ENCODE measurements around the gene HORMAD2. TPM values are rescaled to one million over a fixed set of nuclear protein-coding genes. Genes with fewer than 3 reads are reported as not detected.
A peak's percentile ranks its signal among the peaks of the same experiment; 100 is the strongest.

HORMAD2 gene
- polyA plus RNA-seq, 1 of the 3 experiments (the other 2 are of a cell fraction): not detected

GRCh38 chr22:30204742-30205111, 124.5 kb downstream of the HORMAD2 start (continued):
- TF ChIP-seq JUND (IDR thresholded peaks at IDR 0.05): no peak
- TF ChIP-seq, protein P1, sequence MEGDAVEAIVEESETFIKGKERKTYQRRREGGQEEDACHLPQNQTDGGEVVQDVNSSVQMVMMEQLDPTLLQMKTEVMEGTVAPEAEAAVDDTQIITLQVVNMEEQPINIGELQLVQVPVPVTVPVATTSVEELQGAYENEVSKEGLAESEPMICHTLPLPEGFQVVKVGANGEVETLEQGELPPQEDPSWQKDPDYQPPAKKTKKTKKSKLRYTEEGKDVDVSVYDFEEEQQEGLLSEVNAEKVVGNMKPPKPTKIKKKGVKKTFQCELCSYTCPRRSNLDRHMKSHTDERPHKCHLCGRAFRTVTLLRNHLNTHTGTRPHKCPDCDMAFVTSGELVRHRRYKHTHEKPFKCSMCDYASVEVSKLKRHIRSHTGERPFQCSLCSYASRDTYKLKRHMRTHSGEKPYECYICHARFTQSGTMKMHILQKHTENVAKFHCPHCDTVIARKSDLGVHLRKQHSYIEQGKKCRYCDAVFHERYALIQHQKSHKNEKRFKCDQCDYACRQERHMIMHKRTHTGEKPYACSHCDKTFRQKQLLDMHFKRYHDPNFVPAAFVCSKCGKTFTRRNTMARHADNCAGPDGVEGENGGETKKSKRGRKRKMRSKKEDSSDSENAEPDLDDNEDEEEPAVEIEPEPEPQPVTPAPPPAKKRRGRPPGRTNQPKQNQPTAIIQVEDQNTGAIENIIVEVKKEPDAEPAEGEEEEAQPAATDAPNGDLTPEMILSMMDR (IDR thresholded peaks at IDR 0.05): no peak
- no peak for TF ChIP-seq USF2 (IDR thresholded peaks at IDR 0.05; ENCODE audit: borderline replicate concordance, low read depth, low read length)
- TF ChIP-seq, protein P2, sequence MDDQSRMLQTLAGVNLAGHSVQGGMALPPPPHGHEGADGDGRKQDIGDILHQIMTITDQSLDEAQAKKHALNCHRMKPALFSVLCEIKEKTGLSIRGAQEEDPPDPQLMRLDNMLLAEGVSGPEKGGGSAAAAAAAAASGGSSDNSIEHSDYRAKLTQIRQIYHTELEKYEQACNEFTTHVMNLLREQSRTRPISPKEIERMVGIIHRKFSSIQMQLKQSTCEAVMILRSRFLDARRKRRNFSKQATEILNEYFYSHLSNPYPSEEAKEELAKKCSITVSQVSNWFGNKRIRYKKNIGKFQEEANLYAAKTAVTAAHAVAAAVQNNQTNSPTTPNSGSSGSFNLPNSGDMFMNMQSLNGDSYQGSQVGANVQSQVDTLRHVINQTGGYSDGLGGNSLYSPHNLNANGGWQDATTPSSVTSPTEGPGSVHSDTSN (IDR thresholded peaks at IDR 0.05): no peak
- TF ChIP-seq GATA2 (CRISPR knock-in tag; IDR thresholded peaks at IDR 0.05): no peak
- no peak for TF ChIP-seq SIN3A (IDR thresholded peaks at IDR 0.05; ENCODE audit: borderline replicate concordance, low read depth, low read length)
- TF ChIP-seq RXRA (IDR thresholded peaks at IDR 0.05; ENCODE audit: borderline replicate concordance, low read depth): no peak
- no peak for TF ChIP-seq CHD2 (IDR thresholded peaks at IDR 0.05; ENCODE audit: low read length, partially characterized antibody)
- TF ChIP-seq MXI1 (IDR thresholded peaks at IDR 0.05; ENCODE audit: low read depth, low read length): no peak
- TF ChIP-seq FOXJ3 (CRISPR knock-in tag; IDR thresholded peaks at IDR 0.05): 0 out of 2 replicates have a peak, but pooled peaks have one; percentile 11
- TF ChIP-seq RFX5 (IDR thresholded peaks at IDR 0.05; ENCODE audit: low read length): no peak
- TF ChIP-seq RAD21 (IDR thresholded peaks at IDR 0.05; ENCODE audit: low read length): no peak; the same call in 1 of the 2 replicates
- no peak for TF ChIP-seq NRF1 (IDR thresholded peaks at IDR 0.05; ENCODE audit: low read depth, low read length)
- no peak for TF ChIP-seq POLR2AphosphoS5 (IDR thresholded peaks at IDR 0.05; ENCODE audit: low read depth, low read length)
- peak; percentile 63 for TF ChIP-seq NFIC (IDR thresholded peaks at IDR 0.05; ENCODE audit: borderline replicate concordance)
- TF ChIP-seq RCOR1 (IDR thresholded peaks at IDR 0.05; ENCODE audit: low read length): peak; percentile 34; the same call in 1 of the 2 replicates
- TF ChIP-seq GABPA (IDR thresholded peaks at IDR 0.05; ENCODE audit: low read depth): no peak
- TF ChIP-seq EZH2phosphoT487 (IDR thresholded peaks at IDR 0.05; ENCODE audit: borderline replicate concordance, low read depth): no peak
